KOPT-K1 (cell line): ENCODE measurements around the gene FAT1.

ENCODE experiments used
- H3K27ac ChIP-seq: fragments of 200-600 bp; sonication (generic); 2 replicates; pipeline ENCODE4 v1.5.1; 2016; ENCODE audit warnings: antibody characterized with exemption, mild to moderate bottlenecking, low read depth, low read length; ENCODE audit not compliant: poor library complexity, severe bottlenecking
- H3K36me3 ChIP-seq: fragments of 200-600 bp; sonication (generic); 2 replicates; pipeline ENCODE4 v1.5.1; 2017; ENCODE audit warnings: antibody characterized with exemption, mild to moderate bottlenecking, low read length, moderate library complexity; ENCODE audit not compliant: insufficient read depth
- H3K9me3 ChIP-seq: fragments of 200-600 bp; sonication (generic); 2 replicates; pipeline ENCODE4 v1.5.1; 2017; ENCODE audit warnings: antibody characterized with exemption, low read length, mild to moderate bottlenecking; ENCODE audit not compliant: insufficient read depth, poor library complexity, severe bottlenecking

FAT1 gene

GRCh38 chr4:186701273-186701672 lies 22.4 kb downstream of the FAT1 start:
- H3K27ac ChIP-seq = no peak overlapping the region
- H3K9me3 ChIP-seq = peaks cover 4% of the 10 kb centered on the region
- peaks cover 74% of the 10 kb centered on the region for H3K36me3 ChIP-seq

GRCh38 chr4:186700746-186701145 lies 22.9 kb downstream of the FAT1 start:
- Histone ChIP-seq H3K27ac (no peak overlapping the region), H3K36me3 (peaks cover 74% of the 10 kb centered on the region), H3K9me3 (peaks cover 4% of the 10 kb centered on the region)

- no peak overlapping the region for H3K27ac ChIP-seq
- H3K36me3 ChIP-seq = peaks cover 67% of the 10 kb centered on the region
- H3K9me3 ChIP-seq = peaks cover 4% of the 10 kb centered on the region
Observed at GRCh38 chr4:186699881-186700397, 23.7 kb downstream of the FAT1 start.

- Histone ChIP-seq H3K36me3 (peaks cover 64% of the 10 kb centered on the region), H3K9me3 (peaks cover 4% of the 10 kb centered on the region), H3K27ac (no peak overlapping the region)
Observed at GRCh38 chr4:186699298-186699697, 24.4 kb downstream of the FAT1 start.

GRCh38 chr4:186698525-186698924 lies 25.1 kb downstream of the FAT1 start:
- peaks cover 57% of the 10 kb centered on the region for H3K36me3 ChIP-seq
- no peak overlapping the region for H3K27ac ChIP-seq
- H3K9me3 ChIP-seq = peaks cover 4% of the 10 kb centered on the region

GRCh38 chr4:186698028-186698427 lies 25.6 kb downstream of the FAT1 start:
- Histone ChIP-seq H3K9me3 (peaks cover 4% of the 10 kb centered on the region), H3K36me3 (peaks cover 54% of the 10 kb centered on the region), H3K27ac (no peak overlapping the region)

- H3K9me3 ChIP-seq = peaks cover 4% of the 10 kb centered on the region
- H3K27ac ChIP-seq = no peak overlapping the region
- peaks cover 48% of the 10 kb centered on the region for H3K36me3 ChIP-seq
Observed at GRCh38 chr4:186695392-186695791, 28.3 kb downstream of the FAT1 start.

GRCh38 chr4:186693894-186694293 lies 29.8 kb downstream of the FAT1 start:
- H3K36me3 ChIP-seq = peaks cover 39% of the 10 kb centered on the region
- H3K9me3 ChIP-seq = peaks cover 4% of the 10 kb centered on the region
- H3K27ac ChIP-seq = no peak overlapping the region

- no peak overlapping the region for H3K27ac ChIP-seq
- H3K9me3 ChIP-seq = peaks cover 4% of the 10 kb centered on the region
- peaks cover 33% of the 10 kb centered on the region for H3K36me3 ChIP-seq
Observed at GRCh38 chr4:186693159-186693815, 30.4 kb downstream of the FAT1 start.

- H3K9me3 ChIP-seq = no peaks in the 10 kb centered on the region
- H3K27ac ChIP-seq = no peak overlapping the region
- H3K36me3 ChIP-seq = peaks cover 20% of the 10 kb centered on the region
Observed at GRCh38 chr4:186691396-186691795, 32.3 kb downstream of the FAT1 start.

GRCh38 chr4:186689476-186689875 lies 34.2 kb downstream of the FAT1 start:
- Histone ChIP-seq H3K27ac (no peak overlapping the region), H3K9me3 (no peaks in the 10 kb centered on the region), H3K36me3 (peaks cover 12% of the 10 kb centered on the region)

- Histone ChIP-seq H3K36me3 (peaks cover 13% of the 10 kb centered on the region), H3K9me3 (no peaks in the 10 kb centered on the region), H3K27ac (peak overlapping the region; percentile 5)
Observed at GRCh38 chr4:186688150-186688943, 35.3 kb downstream of the FAT1 start.

- Histone ChIP-seq H3K36me3 (peaks cover 14% of the 10 kb centered on the region), H3K27ac (no peak overlapping the region), H3K9me3 (no peaks in the 10 kb centered on the region)
Observed at GRCh38 chr4:186687265-186687664, 36.4 kb downstream of the FAT1 start.

- Histone ChIP-seq H3K9me3 (no peaks in the 10 kb centered on the region), H3K27ac (no peak overlapping the region), H3K36me3 (peaks cover 9% of the 10 kb centered on the region; the same call in 1 of the 2 replicates)
Observed at GRCh38 chr4:186685767-186686183, 37.9 kb downstream of the FAT1 start.

GRCh38 chr4:186684889-186685309 lies 38.8 kb downstream of the FAT1 start:
- peaks cover 9% of the 10 kb centered on the region; the same call in 1 of the 2 replicates for H3K36me3 ChIP-seq
- no peaks in the 10 kb centered on the region for H3K9me3 ChIP-seq
- no peak overlapping the region for H3K27ac ChIP-seq
